HG03039 (cell line): ENCODE data around the gene PPP2R5D.
"Not testable (repeated sequence)": the region's sequence is repeated elsewhere in the genome, so short reads cannot be mapped to it uniquely, and the experiment has no call there.

Experiments used
- ATAC-seq: cut with Tn5 transposase; IDR thresholded peaks from one replicate; pipeline ENCODE4 v1.9.1; 2021; ENCODE audit warnings: mild to moderate bottlenecking, moderate library complexity; ENCODE audit not compliant: unreplicated experiment

The PPP2R5D gene

GRCh38 chr6:42988486-42989020 lies 4.2 kb downstream of the PPP2R5D start:
- ATAC-seq: no peak

DNA sequence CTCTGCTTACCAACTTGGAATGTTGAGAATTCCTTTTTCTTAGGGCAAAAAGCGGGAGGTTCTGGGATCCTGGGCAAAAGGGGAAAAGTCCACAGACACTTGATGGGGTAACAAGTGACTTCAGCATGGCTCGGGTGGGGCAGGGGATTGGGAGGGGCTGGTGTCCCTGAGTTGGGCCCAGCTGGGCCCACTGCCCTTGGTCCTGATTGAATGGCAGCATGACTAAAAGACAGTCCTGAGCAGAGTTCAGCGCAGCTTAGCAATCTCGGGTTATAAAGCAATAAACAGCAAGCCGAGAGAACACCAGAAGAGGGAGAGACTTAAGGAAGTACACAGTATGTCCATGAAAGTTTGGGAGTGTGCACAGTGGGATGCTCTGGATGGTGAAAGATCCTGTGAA lies 5.6 kb downstream of the PPP2R5D start:
- no peak for ATAC-seq

GRCh38 chr6:42993445-42993844 lies 9.1 kb downstream of the PPP2R5D start:
- ATAC-seq: no peak

GRCh38 chr6:42996513-42996912 lies 12.1 kb downstream of the PPP2R5D start:
- no peak for ATAC-seq

DNA sequence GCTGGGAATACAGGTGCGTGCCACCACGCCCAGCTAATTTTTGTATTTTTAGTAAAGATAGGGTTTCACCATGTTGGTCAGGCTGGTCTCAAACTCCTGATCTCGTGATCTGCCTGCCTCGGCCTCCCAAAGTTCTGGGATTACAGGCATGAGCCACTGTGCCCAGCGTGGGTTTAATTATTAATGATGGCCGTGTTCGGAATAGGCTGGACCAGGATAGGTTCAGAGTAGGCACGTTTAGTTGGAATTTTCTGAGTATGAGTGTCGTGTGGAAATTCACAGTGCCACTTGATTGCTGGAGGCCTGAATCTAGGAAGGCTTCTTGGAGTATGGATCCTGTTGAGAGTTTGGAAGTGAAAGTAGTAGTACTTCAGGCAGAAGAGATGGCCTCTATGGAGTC lies 13.8 kb downstream of the PPP2R5D start:
- not testable (repeated sequence) for ATAC-seq

GRCh38 chr6:43001843-43002242 lies 17.5 kb downstream of the PPP2R5D start:
- no peak for ATAC-seq

DNA sequence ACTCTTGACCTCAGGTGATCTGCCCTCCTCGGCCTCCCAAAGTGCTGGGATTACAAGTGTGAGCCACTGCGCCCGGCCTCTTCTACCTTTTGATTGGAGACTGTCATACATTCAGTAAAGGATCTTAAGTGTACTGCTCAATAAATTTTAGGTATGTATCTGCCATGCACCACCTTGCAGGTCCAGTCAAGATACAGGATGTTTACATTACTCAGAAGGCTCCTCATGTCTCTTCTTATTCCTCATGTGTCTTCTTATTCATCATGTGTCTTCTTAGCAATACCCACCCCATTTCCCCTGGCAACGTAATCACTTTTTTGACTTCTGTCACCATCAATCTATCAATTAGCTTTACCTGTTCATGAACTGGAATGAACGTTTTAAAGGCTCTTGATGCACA lies 21.5 kb downstream of the PPP2R5D start:
- no peak for ATAC-seq

GRCh38 chr6:43006251-43006650 lies 21.9 kb downstream of the PPP2R5D start:
- no peak for ATAC-seq

GRCh38 chr6:43007126-43007525 lies 22.8 kb downstream of the PPP2R5D start:
- ATAC-seq: no peak

GRCh38 chr6:43009124-43009523 lies 24.8 kb downstream of the PPP2R5D start:
- no peak for ATAC-seq

- ATAC-seq: no peak
These were observed 26.8 kb downstream of the PPP2R5D start for GRCh38 chr6:43011207-43011606.

DNA sequence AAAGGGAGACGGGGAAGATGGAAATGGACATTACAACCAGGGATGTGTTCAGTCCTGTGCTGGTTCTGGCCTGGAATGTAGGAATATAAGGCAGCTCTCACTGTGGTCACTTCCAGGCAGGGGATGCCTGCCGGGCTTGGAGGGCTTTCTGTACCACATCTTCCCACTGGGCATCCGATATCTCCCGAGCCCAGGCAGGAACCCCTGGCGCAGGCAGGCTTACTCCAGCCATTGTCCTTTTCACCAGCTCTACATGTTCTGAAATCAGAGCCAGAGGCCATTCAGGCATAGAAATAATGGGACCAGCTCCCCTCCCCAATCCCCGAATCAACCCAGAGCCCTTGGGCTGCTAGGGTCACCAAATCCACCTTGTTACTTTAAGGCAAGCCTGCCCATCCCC lies 28.0 kb downstream of the PPP2R5D start:
- no peak for ATAC-seq

DNA sequence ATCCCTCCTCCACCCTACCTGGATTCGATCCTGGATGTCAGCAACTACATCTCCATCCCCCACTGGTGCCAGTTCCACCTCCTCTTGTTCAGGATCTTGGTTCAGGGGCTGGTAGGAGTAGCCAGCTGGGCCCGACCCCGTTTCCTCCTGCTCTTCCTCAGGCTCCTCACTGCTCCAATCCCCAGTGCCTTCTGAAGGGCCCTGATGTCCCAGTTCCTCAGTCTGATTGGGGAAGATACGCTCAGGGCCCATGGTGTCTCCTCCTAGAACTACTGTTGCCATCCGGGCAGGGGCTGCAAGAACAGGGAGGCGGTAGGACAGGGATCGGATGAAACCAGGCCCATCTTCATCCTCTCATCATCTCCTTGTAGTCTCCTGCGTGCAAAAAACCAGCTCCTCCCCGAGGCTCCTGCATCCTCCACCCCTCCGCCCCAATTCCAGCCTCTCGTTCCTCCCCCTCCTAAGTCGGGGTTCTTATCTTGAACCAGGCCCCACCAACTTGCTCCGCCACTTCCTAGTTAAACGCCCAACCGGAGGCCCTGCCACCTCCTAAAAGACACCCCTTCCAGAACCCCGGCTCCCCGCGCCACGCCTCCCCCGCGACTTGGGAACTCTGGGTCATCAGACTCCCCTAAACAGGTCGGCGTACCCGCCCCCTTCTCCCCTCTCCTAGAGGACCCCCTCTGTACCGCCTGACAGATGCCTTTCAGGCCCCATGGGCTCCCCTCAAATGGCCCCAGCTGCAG lies 28.9 kb downstream of the PPP2R5D start:
- ATAC-seq: no peak

GRCh38 chr6:43013843-43014433 lies 29.6 kb downstream of the PPP2R5D start, which contains the start of the genes KLHDC3 and MEA1:
Gene KLHDC3 (plus strand): TSS chr6:43014249. CDS start chr6:43017193, 2,944 bp downstream.
Gene MEA1 (minus strand): TSS chr6:43013946. CDS start chr6:43013813, 133 bp downstream.
- ATAC-seq: peak; percentile 85

DNA sequence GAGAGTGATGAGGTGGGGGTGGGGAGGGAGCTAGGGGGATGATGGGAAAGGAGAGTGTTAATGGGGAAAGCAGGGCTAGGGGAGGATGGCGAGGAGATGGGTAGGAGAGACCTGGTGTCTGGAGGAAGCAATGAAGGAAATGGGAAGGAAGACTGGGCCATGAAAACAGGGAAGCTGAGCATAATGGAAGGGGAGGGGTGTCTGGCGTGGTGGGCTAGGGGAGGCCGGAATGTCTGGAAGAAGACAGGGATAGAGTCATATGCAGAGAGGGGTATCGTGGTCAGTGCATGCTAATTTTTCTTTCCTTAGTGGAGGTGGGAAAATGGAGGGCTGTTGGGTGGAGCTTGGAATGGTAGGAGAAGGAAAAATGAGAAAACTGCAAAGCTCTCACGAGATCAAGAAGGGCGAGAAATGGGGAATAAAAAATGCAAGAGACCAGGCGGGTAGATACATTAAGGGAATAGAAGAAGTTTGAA lies 30.1 kb downstream of the PPP2R5D start:
- ATAC-seq: no peak

- no peak for ATAC-seq
These were observed 32.0 kb downstream of the PPP2R5D start for GRCh38 chr6:43016176-43016942.

DNA sequence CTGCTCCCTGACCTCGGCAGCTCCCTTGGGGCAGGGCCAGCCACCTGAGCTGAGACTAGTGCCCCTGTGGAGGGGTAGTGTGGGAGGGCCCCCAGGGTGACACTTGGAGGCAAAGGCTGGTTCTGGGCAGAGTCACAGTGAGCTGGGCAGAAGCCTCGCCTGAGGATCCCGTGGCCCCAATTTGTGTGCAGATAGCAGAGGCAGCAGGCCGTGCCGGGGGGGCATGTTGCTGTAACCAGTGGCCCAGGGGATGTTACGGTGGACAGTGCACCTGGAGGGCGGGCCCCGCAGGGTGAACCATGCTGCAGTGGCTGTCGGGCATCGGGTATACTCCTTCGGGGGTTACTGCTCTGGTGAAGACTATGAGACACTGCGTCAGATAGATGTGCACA lies 32.6 kb downstream of the PPP2R5D start:
- ATAC-seq: no peak

GRCh38 chr6:43019152-43019551 lies 34.8 kb downstream of the PPP2R5D start:
- ATAC-seq: no peak

DNA sequence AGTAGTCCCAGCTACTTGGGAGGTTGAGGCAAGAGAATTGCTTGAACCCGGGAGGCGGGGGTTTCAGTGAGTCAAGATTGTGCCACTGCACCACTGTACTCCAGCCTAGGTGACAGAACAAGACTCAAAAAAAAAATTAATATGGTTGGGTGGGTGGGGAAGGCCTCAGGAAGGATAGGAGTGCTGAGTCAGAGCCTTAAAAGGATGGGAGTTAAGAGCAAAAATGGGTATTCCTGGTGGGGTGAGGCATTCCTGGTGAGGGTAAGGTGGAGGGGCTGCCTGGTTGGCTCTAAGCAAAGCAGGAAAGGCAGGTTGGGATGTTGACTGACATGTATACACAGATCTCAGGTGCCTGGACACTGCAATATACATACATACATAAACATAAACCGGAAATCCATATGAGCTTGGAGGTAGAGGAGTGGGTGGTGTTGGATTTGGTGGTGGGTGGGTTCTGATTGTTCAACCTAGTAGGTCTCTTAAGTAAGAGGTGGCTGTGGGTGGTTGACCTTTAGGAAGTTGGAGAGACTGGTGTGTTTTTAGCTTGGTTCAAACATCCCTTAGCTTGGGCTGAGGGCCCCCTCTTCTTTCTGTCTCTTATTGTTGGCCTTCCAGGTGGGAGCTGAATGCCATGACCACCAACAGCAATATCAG lies 35.8 kb downstream of the PPP2R5D start:
- ATAC-seq: no peak

DNA sequence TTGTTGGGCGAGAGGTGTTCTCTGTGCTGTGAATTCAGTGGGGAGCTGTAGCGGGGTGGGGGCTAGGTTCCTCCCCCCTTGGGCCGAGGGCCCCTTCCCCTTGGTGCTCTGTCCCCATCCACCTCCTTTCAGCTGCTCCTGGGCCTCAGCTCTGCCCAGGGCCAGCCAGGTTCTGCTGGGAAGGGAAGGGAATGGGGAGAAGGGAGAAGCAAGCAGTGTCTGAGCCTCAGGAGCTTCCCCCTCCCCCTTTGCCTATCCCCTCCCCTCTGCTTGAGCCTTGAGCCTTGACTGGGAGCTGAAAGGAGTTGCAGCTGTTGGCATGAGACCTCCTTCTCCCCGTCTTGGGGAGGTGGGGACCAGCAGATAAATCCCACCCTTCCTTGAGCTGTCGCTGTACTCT lies 36.5 kb downstream of the PPP2R5D start:
- no peak for ATAC-seq
